GM19438 (cell line): ENCODE results near the gene MRC2.

Source experiments
- ATAC-seq: cut with Tn5 transposase; IDR thresholded peaks from one replicate; pipeline ENCODE4 v1.9.1; 2021; ENCODE audit warnings: low read depth; ENCODE audit not compliant: unreplicated experiment

Gene MRC2

DNA sequence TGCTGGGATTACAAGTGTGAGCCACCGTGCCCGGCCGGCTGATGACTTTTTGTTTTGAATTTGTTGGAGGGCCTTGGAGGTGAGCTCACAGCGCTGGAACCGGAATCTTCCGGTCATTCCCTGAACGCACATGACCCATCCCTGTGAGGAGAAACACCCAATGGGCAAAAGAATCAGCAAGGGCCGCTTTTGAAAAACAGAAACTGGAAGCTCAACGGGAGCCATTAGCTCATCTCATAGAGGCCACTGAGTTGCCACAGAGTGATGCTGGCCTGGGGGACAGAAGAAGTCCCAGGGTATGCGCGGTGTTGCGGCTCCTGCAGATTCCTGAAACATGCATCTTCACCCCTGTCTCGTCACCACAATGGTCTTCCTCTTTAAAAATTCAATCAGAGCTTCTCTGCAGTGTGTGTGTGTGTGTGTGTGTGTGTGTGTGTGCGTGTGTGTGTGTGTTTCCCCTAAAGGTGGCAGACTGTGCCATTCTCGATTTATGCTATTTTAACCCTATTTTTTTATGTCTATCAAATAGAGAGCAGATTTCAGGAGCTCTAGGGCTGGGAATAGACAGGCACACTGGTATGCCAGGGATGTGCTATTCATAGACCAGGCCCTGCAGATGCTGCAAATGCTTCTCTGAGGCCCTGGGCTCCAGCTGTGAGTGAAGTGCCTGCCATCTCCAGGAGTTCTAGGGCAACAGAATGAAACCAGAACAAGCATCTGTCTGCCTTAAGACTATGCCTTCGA, 112.3 kb downstream of the MRC2 start:
- no peak for ATAC-seq

DNA sequence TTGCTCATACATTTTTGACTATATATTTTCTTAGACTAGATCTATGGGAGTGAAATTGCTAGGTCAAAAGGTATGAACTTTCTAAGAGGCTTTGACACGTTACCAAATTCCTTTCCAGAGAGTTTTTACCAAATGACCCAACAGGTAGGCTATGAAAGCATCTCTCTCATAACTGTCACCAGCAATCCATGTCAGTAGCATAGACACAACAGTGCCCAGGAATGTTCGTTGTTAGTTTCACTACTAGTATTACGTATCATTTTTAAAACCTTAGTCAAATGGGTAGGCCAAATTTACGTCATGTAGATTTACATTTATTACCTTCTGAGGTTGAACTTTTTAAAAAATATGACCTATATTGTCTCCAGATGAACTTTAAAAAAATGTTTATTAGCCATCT, 113.8 kb downstream of the MRC2 start:
- ATAC-seq: no peak
